GM15510 (cell line): ENCODE data around the gene C1QC.

Experiments
- POLR2A ChIP-seq: IDR thresholded peaks from 3 replicates; pipeline ENCODE4 v1.6.1; 2011; ENCODE audit warnings: borderline replicate concordance; ENCODE audit not compliant: insufficient read length; ENCODE audit errors: extremely low read depth

Gene C1QC

DNA sequence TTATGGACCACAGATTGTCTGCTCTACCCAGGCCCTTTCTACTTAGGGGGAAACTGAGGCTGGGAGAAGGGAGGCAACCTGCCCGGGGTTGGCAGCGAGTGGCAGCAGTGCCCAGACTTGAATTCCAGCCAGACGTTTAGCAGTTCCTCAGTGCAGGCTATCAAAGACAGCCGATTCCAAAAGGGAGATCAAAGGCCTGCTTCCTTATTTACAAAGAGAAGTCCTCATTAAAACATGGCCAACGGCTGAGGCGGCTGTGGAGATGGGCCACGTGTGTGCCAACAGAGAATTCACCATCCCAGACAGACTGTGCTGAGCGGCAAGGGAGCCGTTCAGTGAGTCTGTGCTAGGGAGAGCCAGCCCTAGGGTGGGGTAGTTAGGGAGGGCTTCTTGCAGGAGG, 37.3 kb downstream of the C1QC start:
- no peak for TF ChIP-seq POLR2A

DNA sequence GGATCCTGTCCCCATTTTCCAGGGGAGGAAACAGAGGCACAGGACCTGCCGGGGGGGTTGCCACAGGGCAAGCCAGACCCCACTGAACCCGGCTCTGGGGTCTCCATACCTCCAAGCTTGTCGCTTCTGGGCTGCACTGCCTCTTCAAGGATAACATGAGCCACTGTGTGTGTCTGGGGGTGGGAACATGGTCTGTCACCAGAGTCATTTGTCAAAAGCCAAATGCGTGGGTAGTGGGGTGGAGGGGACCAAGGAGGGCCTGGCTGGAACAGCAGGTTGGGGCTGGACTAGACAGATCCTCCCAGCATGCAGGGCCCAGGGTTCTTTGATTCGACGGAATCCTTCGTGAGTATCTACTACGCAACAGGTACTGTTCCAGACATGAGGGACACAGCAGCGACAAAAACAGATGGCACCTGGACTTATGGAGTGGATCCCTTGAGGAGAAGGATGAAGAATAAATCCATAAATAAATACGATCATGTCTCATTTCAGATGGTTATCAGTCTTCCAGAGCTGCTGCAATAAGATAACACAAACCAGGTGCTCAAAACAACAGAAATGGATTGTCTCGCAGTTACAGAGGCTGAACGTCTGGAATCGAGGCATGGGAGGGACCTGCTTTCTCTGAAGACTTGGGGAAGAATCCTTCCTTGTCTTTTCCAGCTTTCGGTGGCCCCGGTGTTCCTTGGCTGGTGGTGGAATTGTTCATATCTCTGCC, 38.3 kb downstream of the C1QC start:
- no peak for TF ChIP-seq POLR2A

DNA sequence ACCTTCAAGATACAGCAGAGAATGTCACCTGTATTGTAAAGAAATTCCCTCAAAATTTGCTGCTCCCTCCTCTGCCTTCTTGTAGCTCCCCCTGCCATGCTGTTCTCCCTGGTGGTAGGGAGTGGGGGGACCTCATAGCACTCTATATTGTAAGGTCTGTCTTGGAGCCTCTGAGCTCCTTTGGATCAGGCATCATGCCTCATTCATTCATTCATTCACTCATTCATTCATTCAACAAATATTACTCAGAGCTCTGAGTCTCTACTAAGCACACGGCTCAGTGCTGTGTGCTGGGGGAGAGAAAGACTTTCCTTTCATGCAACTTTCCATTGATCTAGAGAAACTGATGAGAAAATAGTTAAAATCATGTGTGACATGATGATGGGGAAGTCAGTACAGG, 40.1 kb downstream of the C1QC start:
- TF ChIP-seq POLR2A, result no peak

DNA sequence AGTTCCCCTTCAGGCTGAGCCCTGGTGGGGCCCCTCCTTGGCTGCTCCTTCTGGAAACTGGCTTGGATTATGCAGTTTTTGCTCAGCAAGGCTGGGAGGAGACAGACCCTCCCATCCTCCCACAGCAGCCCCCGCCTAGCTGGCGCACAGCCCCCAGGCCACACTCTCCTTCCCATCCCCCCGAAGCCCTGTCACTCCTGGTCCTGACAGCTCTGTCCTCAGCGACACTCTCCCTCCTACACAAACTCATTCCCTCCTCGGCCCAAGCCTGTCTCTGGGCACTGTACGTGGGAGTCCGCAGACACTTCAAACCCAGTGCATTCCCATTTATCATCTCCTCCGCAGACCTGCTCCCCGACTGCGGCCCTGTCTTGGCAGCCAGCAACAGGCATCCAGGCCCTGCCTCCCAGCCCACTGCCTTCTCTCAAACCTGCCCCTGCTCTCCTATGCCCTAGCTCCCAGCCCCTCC, 42.2 kb downstream of the C1QC start:
- no peak for TF ChIP-seq POLR2A

DNA sequence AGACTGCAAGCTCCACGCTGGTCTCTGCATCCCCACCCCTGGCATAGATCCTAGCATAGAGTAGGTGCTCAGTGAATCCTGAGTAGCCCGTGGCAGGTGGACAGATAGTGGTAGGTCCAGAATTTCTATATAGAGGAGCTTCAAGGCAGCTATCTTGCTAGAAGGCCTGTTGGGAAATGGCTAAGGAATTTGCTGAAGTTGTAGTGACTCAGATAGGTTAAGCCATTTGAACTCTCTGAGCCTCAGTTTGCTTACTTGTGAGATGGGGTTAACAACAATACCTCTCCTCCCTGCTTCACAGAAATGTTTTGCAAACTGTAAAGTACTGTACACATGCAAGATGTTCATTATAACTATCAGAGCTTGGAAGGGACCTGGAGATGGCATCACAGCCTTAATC, 43.8 kb downstream of the C1QC start:
- TF ChIP-seq POLR2A, result no peak

DNA sequence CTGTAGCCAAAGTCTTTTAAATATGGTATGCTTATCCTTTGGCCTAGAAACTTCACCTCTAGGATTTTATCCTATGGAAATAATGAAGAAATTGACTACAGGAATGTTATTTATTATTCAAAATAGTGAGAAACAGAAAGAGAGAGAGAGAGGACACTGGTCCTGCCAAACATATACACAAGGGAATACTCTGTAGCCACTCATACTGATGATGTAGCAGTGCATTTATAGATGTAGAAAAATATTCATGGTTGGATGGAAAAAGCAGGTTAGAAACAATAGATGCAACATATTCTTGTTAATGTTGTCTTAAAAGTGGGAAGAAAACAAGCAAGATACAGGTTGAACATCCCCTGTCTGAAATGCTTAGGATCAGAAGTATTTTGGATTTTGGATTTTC, 45.0 kb downstream of the C1QC start:
- TF ChIP-seq POLR2A, result no peak

DNA sequence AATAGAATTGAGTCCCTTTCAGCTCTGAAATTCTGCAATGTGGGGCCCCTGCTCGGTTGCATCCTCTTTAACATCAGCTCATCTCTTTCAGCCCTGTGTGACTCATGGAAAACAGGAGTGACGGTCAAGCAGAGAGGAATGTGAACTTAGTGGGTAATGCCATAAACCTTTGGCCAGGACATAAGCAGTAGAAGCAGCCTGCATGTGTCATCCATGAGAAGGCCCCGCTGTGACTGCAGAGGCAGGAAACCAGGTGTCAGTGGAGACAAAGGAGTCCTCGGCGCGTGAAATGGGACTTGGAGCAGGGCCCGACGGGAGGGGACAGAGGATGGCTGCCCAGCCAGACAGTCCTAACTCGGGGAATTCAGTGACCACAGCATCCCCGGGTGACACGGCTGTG, 46.1 kb downstream of the C1QC start:
- no peak for TF ChIP-seq POLR2A

DNA sequence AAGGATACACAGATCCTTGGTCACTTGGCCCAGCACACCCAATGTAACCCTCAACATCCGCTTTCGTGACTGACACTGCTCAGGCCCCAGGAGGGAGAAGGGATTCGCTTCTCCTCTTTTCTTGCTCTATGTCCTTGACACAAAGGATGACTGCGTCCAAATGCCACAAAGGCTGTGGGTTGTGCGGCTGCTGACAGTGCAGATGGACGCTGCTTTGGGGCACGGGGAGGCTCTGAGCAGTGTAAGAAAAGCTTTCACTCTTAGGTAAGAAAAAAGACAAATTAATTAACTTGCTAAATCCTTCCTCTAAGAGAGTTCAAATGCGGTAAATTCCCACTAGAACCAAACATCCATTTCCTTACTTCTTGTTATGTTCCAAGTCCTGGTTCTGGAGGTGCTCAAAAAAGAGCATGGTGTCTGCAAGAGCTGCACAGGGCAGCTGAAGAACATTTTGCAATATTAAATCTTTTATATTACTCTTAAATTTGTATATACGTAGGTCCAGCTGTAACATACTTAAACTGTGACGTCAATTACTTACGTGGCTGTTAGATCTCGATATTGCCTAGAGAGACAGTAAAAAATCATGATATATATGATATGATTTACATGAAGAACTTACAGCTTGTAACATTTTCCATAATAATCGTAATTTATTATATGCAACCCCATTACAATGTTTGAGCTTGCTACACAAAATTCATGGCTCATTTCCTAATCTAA, 47.8 kb downstream of the C1QC start:
- TF ChIP-seq POLR2A, result no peak

DNA sequence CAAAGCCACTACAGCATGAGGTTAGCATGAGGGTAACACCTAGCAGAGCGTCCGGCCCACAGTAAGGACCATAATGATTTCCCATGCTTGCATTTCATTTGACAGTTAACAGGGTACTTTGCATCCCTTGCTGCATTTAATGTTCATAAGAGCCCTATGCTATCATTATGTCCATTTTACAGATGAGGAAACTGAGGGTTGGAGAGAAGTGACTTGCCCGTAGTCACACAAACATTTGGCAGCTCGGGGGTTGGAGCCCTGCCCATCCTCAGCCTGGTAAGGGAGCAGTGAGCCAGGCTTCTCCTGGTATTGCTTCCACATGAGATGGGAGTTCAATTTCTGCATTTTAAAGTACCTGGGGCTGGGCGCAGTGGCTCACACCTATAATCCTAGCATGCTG, 50.7 kb downstream of the C1QC start:
- TF ChIP-seq POLR2A, result no peak

DNA sequence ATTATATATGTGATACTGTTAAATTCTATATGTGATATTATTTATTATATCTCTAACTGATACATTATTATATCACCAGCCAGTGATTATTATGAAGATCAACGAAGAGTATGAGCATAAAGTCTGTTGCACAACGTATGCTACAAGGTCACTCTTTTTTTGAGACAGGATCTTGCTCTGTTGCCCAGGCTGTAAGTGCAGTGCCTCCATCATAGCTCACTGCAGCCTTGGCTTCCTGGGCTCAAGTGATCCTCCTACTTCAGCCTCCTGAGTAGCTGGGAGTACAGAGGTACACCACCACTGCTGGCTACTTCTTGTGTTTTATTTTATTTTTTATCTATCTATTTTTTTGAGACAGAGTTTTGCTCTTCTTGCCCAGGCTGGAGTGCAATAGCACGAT, 53.2 kb downstream of the C1QC start:
- no peak for TF ChIP-seq POLR2A
